PFSK-1 (cell line): ENCODE data around the gene DPP8.

Experiments
- POLR2AphosphoS5 ChIP-seq: IDR thresholded peaks from 2 replicates; pipeline ENCODE4 v1.6.1; 2012; ENCODE audit warnings: low read depth, mild to moderate bottlenecking, control low read depth, low read length, moderate library complexity
- SIN3A ChIP-seq: IDR thresholded peaks from 2 replicates; pipeline ENCODE4 v1.6.1; 2012; ENCODE audit warnings: mild to moderate bottlenecking, low read length, moderate library complexity, borderline replicate concordance; ENCODE audit not compliant: insufficient read depth
- TF ChIP-seq, protein P1 (sequence below), 2 experiments: IDR thresholded peaks; 2 replicates each; pipeline versions ENCODE4 v1.6.1 to v1.8.0; 2011 to 2012; ENCODE audit warnings: low read depth in 2 of 2, low read length in 2 of 2, control low read depth in 1 of 2, inconsistent platforms in 1 of 2, mild to moderate bottlenecking in 1 of 2, moderate library complexity in 1 of 2; ENCODE audit not compliant: insufficient read depth in 1 of 2

DNA sequence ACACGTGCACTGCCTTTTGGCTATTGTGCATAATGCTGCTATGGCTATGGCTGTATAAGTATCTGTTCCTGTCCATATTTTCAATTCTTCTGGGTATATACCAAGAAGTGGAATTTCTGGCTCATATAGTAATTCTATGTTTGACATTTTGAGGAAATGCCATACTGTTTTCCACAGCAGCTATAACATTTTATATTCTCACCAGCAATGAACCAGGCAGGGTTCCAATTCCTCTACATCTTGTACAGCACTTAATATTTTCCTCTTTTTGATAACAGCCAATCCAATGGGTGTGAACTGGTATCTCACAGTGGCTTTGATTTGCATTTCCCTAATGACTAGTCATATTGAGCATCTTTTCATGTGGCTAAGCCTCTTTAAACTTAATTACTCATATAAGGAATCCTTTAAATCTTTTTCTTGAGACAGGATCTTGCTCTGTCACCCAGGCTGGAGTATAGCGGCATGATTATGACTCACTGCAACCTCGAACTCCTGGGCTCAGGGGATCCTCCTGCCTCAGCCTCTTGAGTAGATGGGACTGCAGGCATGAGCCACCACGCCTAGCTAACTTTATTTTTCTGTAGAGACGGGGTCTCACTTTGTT lies 56.6 kb downstream of the DPP8 start:
- TF ChIP-seq POLR2AphosphoS5: no peak
- TF ChIP-seq, protein P1, sequence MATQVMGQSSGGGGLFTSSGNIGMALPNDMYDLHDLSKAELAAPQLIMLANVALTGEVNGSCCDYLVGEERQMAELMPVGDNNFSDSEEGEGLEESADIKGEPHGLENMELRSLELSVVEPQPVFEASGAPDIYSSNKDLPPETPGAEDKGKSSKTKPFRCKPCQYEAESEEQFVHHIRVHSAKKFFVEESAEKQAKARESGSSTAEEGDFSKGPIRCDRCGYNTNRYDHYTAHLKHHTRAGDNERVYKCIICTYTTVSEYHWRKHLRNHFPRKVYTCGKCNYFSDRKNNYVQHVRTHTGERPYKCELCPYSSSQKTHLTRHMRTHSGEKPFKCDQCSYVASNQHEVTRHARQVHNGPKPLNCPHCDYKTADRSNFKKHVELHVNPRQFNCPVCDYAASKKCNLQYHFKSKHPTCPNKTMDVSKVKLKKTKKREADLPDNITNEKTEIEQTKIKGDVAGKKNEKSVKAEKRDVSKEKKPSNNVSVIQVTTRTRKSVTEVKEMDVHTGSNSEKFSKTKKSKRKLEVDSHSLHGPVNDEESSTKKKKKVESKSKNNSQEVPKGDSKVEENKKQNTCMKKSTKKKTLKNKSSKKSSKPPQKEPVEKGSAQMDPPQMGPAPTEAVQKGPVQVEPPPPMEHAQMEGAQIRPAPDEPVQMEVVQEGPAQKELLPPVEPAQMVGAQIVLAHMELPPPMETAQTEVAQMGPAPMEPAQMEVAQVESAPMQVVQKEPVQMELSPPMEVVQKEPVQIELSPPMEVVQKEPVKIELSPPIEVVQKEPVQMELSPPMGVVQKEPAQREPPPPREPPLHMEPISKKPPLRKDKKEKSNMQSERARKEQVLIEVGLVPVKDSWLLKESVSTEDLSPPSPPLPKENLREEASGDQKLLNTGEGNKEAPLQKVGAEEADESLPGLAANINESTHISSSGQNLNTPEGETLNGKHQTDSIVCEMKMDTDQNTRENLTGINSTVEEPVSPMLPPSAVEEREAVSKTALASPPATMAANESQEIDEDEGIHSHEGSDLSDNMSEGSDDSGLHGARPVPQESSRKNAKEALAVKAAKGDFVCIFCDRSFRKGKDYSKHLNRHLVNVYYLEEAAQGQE (IDR thresholded peaks at IDR 0.05; ENCODE audit: insufficient read depth in 1 of 2, low read depth in 2 of 2, low read length in 2 of 2): no peak
- no peak for TF ChIP-seq SIN3A
